Neural cell (in vitro differentiated cells): Measurements from ENCODE around the gene ARSA. TPM values are rescaled to one million over a fixed set of nuclear protein-coding genes. Genes with fewer than 3 reads are reported as not detected.
"Not testable (repeated sequence)": the region's sequence is repeated elsewhere in the genome, so short reads cannot be mapped to it uniquely, and the experiment has no call there.

Experiments
- H2AFZ ChIP-seq: fragments of 200-600, 300-800 bp; sonication (generic), shearing (Covaris generic); 2 replicates; pipeline ENCODE4 v1.6.0; 2014; ENCODE audit warnings: low read depth, mild to moderate bottlenecking, antibody characterized with exemption, low read length, moderate library complexity
- H3F3A ChIP-seq: fragments of 200-600 bp; shearing (Covaris generic); 2 replicates; pipeline ENCODE4 v1.6.1; 2016; ENCODE audit warnings: mild to moderate bottlenecking, moderate library complexity, mixed read lengths, antibody characterized with exemption, low read length; ENCODE audit not compliant: insufficient read depth, poor library complexity, severe bottlenecking
- H3K27ac ChIP-seq: fragments of 200-600, 300-800 bp; sonication (generic), shearing (Covaris generic); 2 replicates; pipeline ENCODE4 v1.5.1; 2014; ENCODE audit warnings: mild to moderate bottlenecking, low read length, moderate library complexity
- H3K27me3 ChIP-seq: fragments of 300-800, 200-600 bp; sonication (generic), shearing (Covaris generic); 2 replicates; pipeline ENCODE4 v1.6.0; 2014; ENCODE audit warnings: mild to moderate bottlenecking, low read depth, low read length, moderate library complexity; ENCODE audit not compliant: insufficient read depth
- H3K36me3 ChIP-seq: fragments of 300-800, 200-600 bp; sonication (generic), shearing (Covaris generic); 2 replicates; pipeline ENCODE4 v1.5.1; 2014; ENCODE audit warnings: mild to moderate bottlenecking, antibody characterized with exemption, low read length, moderate library complexity; ENCODE audit not compliant: insufficient read depth
- H3K4me2 ChIP-seq: fragments of 300-800, 200-600 bp; sonication (generic), shearing (Covaris generic); 2 replicates; pipeline ENCODE4 v1.6.0; 2014; ENCODE audit warnings: mild to moderate bottlenecking, low read length
- H3K4me3 ChIP-seq: fragments of 300-800, 200-600 bp; sonication (generic), shearing (Covaris generic); 2 replicates; pipeline ENCODE4 v1.5.1; 2014; ENCODE audit warnings: mild to moderate bottlenecking, low read length, moderate library complexity
- H3K79me2 ChIP-seq: fragments of 200-600 bp; shearing (Covaris generic); replicated peaks from 2 replicates; pipeline ENCODE4 v1.6.0; 2014; ENCODE audit warnings: mild to moderate bottlenecking, low read length, moderate library complexity; ENCODE audit not compliant: insufficient read depth
- H3K9ac ChIP-seq: fragments of 300-800, 200-600 bp; sonication (generic), shearing (Covaris generic); 2 replicates; pipeline ENCODE4 v1.6.1; 2016; ENCODE audit warnings: mild to moderate bottlenecking, low read length, mixed read lengths
- H3K9me2 ChIP-seq: fragments of 200-600 bp; shearing (Covaris generic); 2 replicates; pipeline ENCODE4 v1.6.1; 2016; ENCODE audit warnings: mild to moderate bottlenecking, low read length, mixed read lengths; ENCODE audit not compliant: insufficient read depth
- H3K9me3 ChIP-seq: fragments of 200-600, 300-800 bp; sonication (generic), shearing (Covaris generic); 2 replicates; pipeline ENCODE4 v1.6.1; 2016; ENCODE audit warnings: mild to moderate bottlenecking, mixed run types, low read length, moderate library complexity, mixed read lengths
- H4K20me1 ChIP-seq: fragments of 200-600 bp; shearing (Covaris generic); 2 replicates; pipeline ENCODE4 v1.6.1; 2016; ENCODE audit warnings: mild to moderate bottlenecking, mixed run types; ENCODE audit not compliant: insufficient read depth
- EP300 ChIP-seq: fragments of 450-650 bp; conservative IDR thresholded peaks from 2 replicates; pipeline ENCODE4 v1.6.1; 2014; ENCODE audit warnings: antibody characterized with exemption, mild to moderate bottlenecking, moderate library complexity; ENCODE audit not compliant: poor library complexity, severe bottlenecking
- EZH2 ChIP-seq: fragments of 200-600, 300-800 bp; shearing (Covaris generic), sonication (generic); IDR thresholded peaks from 2 replicates; pipeline ENCODE4 v1.6.1; 2014; ENCODE audit warnings: antibody characterized with exemption, low read length, borderline replicate concordance, mild to moderate bottlenecking; ENCODE audit not compliant: insufficient read depth, poor library complexity, severe bottlenecking
- MXI1 ChIP-seq: fragments of 450-650 bp; conservative IDR thresholded peaks from 2 replicates; pipeline ENCODE4 v1.6.1; 2014; ENCODE audit warnings: antibody characterized with exemption, mild to moderate bottlenecking; ENCODE audit not compliant: poor library complexity, severe bottlenecking
- POLR2AphosphoS5 ChIP-seq: IDR thresholded peaks from 2 replicates; pipeline ENCODE4 v1.6.1; 2012
- RAD21 ChIP-seq: fragments of 450-650 bp; conservative IDR thresholded peaks from 2 replicates; pipeline ENCODE4 v1.6.1; 2014; ENCODE audit warnings: antibody characterized with exemption, mild to moderate bottlenecking, moderate library complexity
- REST ChIP-seq: IDR thresholded peaks from 2 replicates; pipeline ENCODE4 v1.6.1; 2012; ENCODE audit warnings: borderline replicate concordance
- SMC3 ChIP-seq: fragments of 450-650 bp; conservative IDR thresholded peaks from 2 replicates; pipeline ENCODE4 v1.6.1; 2014; ENCODE audit warnings: antibody characterized with exemption, mild to moderate bottlenecking, moderate library complexity; ENCODE audit not compliant: poor library complexity
- TAF1 ChIP-seq: IDR thresholded peaks from 2 replicates; pipeline ENCODE4 v1.6.1; 2012; ENCODE audit warnings: low read depth
- polyA plus RNA-seq: library from polyadenylated mRNA; depleted of rRNA; stranded (reverse); fragments of >200 nt; gene quantifications from 2 replicates; pipeline ENCODE4 v1.2.3, GENCODE V29; 2014
- TF ChIP-seq, protein P1 (sequence below): fragments of 450-650 bp; IDR thresholded peaks from 2 replicates; pipeline ENCODE4 v1.5.1; 2014; ENCODE audit warnings: antibody characterized with exemption, mild to moderate bottlenecking, moderate library complexity; ENCODE audit not compliant: poor library complexity, severe bottlenecking

ARSA gene
- polyA plus RNA-seq, 1 donor from 2014 or later = 32.5 TPM

DNA sequence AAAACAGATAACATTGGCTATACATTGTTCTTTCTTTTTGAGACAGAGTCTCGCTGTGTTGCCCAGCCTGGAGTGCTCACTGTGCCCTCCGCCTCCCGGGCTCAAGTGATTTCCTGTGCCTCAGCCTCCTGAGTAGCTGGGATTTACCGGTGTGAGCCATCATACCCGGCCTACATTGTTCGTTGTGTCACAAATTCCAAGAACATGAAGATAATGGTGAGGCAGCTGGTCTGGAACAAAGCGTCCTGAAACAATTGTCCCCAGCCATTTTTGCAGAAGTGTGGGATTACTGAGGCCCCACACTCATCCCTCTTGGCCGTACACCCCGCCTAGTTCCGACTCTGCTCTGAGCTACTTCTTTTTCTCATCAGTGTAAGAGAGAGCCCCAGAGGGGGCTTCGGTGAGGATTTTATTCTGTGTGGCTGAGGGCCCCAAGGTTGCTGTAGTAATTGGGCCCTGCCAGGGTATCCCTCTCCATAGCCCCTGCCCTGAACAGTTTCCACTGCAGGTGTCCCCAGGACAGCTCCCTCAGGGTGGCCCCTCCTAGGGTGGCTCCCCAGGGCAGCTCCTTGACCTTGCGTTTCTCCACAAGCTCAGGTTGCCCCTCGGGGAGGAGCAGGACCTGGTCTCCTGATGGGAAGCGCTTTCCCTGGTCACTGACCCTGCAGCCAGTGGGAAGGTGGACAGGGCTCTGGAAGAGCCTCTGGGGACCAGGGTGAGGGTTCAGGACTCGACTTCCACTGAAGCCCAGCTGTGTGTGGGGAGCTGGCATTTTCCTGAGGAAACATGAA is 13.1 kb upstream of the ARSA start:
- Histone ChIP-seq H3F3A (no peaks in the 10 kb centered on the region), H2AFZ (no peak overlapping the region), H3K9ac (no peak overlapping the region), H4K20me1 (no peaks in the 10 kb centered on the region), H3K36me3 (no peaks in the 10 kb centered on the region), H3K9me2 (no peaks in the 10 kb centered on the region), H3K9me3 (no peaks in the 10 kb centered on the region), H3K4me3 (no peak overlapping the region), H3K27ac (no peak overlapping the region), H3K4me2 (no peak overlapping the region), H3K79me2 (no peaks in the 10 kb centered on the region), H3K27me3 (no peaks in the 10 kb centered on the region)
- TF ChIP-seq MXI1 (no peak), TAF1 (no peak), REST (no peak), EP300 (no peak), SMC3 (no peak), RAD21 (no peak), POLR2AphosphoS5 (no peak), EZH2 (no peak)
- TF ChIP-seq, protein P1, sequence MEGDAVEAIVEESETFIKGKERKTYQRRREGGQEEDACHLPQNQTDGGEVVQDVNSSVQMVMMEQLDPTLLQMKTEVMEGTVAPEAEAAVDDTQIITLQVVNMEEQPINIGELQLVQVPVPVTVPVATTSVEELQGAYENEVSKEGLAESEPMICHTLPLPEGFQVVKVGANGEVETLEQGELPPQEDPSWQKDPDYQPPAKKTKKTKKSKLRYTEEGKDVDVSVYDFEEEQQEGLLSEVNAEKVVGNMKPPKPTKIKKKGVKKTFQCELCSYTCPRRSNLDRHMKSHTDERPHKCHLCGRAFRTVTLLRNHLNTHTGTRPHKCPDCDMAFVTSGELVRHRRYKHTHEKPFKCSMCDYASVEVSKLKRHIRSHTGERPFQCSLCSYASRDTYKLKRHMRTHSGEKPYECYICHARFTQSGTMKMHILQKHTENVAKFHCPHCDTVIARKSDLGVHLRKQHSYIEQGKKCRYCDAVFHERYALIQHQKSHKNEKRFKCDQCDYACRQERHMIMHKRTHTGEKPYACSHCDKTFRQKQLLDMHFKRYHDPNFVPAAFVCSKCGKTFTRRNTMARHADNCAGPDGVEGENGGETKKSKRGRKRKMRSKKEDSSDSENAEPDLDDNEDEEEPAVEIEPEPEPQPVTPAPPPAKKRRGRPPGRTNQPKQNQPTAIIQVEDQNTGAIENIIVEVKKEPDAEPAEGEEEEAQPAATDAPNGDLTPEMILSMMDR = no peak

- H3K27me3 ChIP-seq, H4K20me1 ChIP-seq, H3K36me3 ChIP-seq, H3K9ac ChIP-seq, H3K4me3 ChIP-seq, H2AFZ ChIP-seq, H3F3A ChIP-seq, H3K9me2 ChIP-seq, H3K9me3 ChIP-seq, H3K79me2 ChIP-seq, H3K4me2 ChIP-seq, H3K27ac ChIP-seq: not testable (repeated sequence)
Measured at GRCh38 chr22:50640296-50640695, 12.3 kb upstream of the ARSA start.
